T-cell (primary cell): ENCODE measurements around the gene SIPA1L3. TPM values are rescaled to one million over a fixed set of nuclear protein-coding genes. Genes with fewer than 3 reads are reported as not detected.

Source experiments
- ATAC-seq, 4 experiments: fragments of 200-7000 bp in 3 of 4; fragments of 150-1000 bp in 1 of 4; cut with Tn5 transposase; replicated peaks in 1 of 4; 1 replicate in 3 of 4; 2 replicates in 1 of 4; pipeline ENCODE4 v1.10.0; 2021; ENCODE audit warnings: moderate library complexity in 3 of 4, mild to moderate bottlenecking in 2 of 4, moderate number of reproducible peaks in 1 of 4
- CTCF ChIA-PET, 2 donors: fragments of 300-600 bp; sonication (Branson Sonifier 250); formaldehyde crosslinking; loops; one replicate each; lab custom pipeline; 2022; ENCODE audit warnings: antibody characterized with exemption in 2 of 2; lab: Charles Lee
- POLR2A ChIA-PET, 2 donors: fragments of 300-600 bp; sonication (Branson Sonifier 250); formaldehyde crosslinking; loops; one replicate each; lab custom pipeline; 2022; ENCODE audit warnings: antibody characterized with exemption in 2 of 2; lab: Charles Lee
- DNase-seq, 35 experiments: peaks; one replicate each; pipeline versions ENCODE4 v3.0.0 to v3.0.0-alpha.2; 2013 to 2023
- H3K27ac ChIP-seq: one replicate; pipeline ENCODE4 v1.5.1; 2013; ENCODE audit warnings: low read length
- H3K27me3 ChIP-seq, 2 experiments: replicated peaks in 1 of 2; 1 replicate in 1 of 2; 2 replicates in 1 of 2; pipeline versions ENCODE4 v1.6.1 to v1.7.0; 2013; ENCODE audit warnings: low read length in 1 of 2, mixed read lengths in 1 of 2; ENCODE audit not compliant: control insufficient read depth in 2 of 2, insufficient read depth in 2 of 2; ENCODE audit errors: extremely low read depth in 1 of 2
- H3K36me3 ChIP-seq, 2 donors: 1 replicate in 1 of 2; 2 replicates in 1 of 2; pipeline versions ENCODE4 v1.6.1 to v1.7.0; 2013; ENCODE audit warnings: low read length in 1 of 2; ENCODE audit not compliant: control insufficient read depth in 2 of 2, insufficient read depth in 1 of 2; ENCODE audit errors: extremely low read depth in 1 of 2
- H3K4me1 ChIP-seq, 2 experiments: 1 replicate in 1 of 2; 2 replicates in 1 of 2; pipeline versions ENCODE4 v1.6.1 to v1.7.0; 2013; ENCODE audit warnings: low read length in 2 of 2, mixed read lengths in 1 of 2; ENCODE audit not compliant: insufficient read depth in 2 of 2, control insufficient read depth in 1 of 2; ENCODE audit errors: extremely low read depth in 1 of 2
- H3K4me3 ChIP-seq, 2 donors: 1 replicate in 1 of 2; 2 replicates in 1 of 2; pipeline versions ENCODE4 v1.5.1 to v1.7.0; 2013; ENCODE audit warnings: mild to moderate bottlenecking in 2 of 2, low read length in 1 of 2, moderate library complexity in 1 of 2; ENCODE audit not compliant: control insufficient read depth in 1 of 2; ENCODE audit errors: extremely low read depth in 1 of 2
- H3K9me3 ChIP-seq: 2 replicates; pipeline ENCODE4 v1.7.0; 2013
- H3K27ac Mint-ChIP-seq, 2 donors: one replicate each; pipeline ENCODE4 v1.8.0; 2020 to 2021; ENCODE audit warnings: mild to moderate bottlenecking in 2 of 2, mixed read lengths in 2 of 2
- H3K27me3 Mint-ChIP-seq, 2 donors: one replicate each; pipeline ENCODE4 v1.8.0; 2021 to 2022; ENCODE audit warnings: mixed read lengths in 2 of 2
- H3K36me3 Mint-ChIP-seq: one replicate; pipeline ENCODE4 v1.8.0; 2021; ENCODE audit warnings: mixed read lengths
- H3K4me1 Mint-ChIP-seq, 3 donors: one replicate each; pipeline ENCODE4 v1.8.0; 2020 to 2022; ENCODE audit warnings: mixed read lengths in 3 of 3, mild to moderate bottlenecking in 1 of 3
- H3K4me3 Mint-ChIP-seq, 3 donors: one replicate each; pipeline ENCODE4 v1.8.0; 2020 to 2022; ENCODE audit warnings: mild to moderate bottlenecking in 3 of 3, mixed read lengths in 3 of 3, moderate library complexity in 3 of 3
- H3K9me3 Mint-ChIP-seq, 3 donors: one replicate each; pipeline ENCODE4 v1.8.0; 2020 to 2022; ENCODE audit warnings: mixed read lengths in 3 of 3
- WGBS: methylation state at CpG from one replicate; pipeline ENCODE4 v1.1.5; 2013; ENCODE audit warnings: missing lambda C conversion rate; ENCODE audit not compliant: insufficient coverage; 5-methylcytosine and 5-hydroxymethylcytosine counted together
- total RNA-seq, 35 experiments: library from RNA in 6 of 35; stranded (reverse) in 6 of 35; fragments of 120-200 nt in 1 of 35; gene quantifications; one replicate each; pipeline versions ENCODE4 v1.2.1 to v1.2.4 and lab custom pipeline; 2013 to 2026

The SIPA1L3 gene
- total RNA-seq, 5 donors from 2014 or later (not counting 1 experiment from before 2014, with no cell fraction given) = 26.2 to 40.6 (median 35.5) TPM

DNA sequence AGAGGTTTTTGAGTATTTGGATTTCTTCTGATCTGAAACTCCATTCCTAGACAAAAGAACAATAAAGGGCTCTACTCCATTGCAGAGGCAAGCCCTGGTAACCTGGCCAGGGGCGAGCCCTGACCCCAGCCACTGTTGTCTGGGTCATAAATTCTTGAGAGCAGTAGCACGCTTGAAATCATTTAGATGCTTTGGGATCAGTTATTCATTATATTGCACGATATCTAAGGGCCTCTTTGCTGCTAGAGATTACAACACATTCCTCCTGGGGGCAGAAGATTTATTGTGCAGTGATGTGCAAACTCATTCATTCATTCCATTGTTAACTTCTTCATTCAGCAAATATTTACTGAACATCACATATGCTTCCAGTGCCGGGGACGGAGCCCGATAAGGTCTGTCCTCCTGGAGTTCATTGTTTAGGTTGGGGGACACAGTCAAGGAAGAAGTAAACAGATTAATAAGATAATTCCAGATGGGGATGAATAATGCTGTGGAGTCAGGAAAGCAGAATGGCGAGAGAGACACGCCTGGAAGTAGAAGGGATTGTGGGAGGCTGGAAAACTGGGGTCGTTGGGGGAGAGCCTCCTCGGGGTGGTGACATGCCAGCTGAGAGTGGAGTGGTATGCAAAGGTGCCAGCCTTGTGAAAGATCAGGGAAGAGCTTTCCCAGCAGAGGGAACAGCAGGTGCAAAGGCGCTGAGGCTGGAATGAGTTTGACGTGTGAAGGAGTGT lies 34.9 kb downstream of the SIPA1L3 start:
- no peak overlapping the region for H3K4me3 ChIP-seq
- H3K4me1 ChIP-seq = no peaks in the 10 kb centered on the region
- DNase-seq = no peak
- no peak overlapping the region for H3K4me3 Mint-ChIP-seq
- no peaks in the 10 kb centered on the region for H3K27me3 ChIP-seq
- CTCF ChIA-PET = no interaction called here
- no peaks in the 10 kb centered on the region for H3K9me3 Mint-ChIP-seq
- POLR2A ChIA-PET = no interaction called here
- H3K9me3 ChIP-seq = no peaks in the 10 kb centered on the region
- no peaks in the 10 kb centered on the region for H3K27me3 Mint-ChIP-seq
- H3K27ac ChIP-seq = no peak overlapping the region
- no peaks in the 10 kb centered on the region for H3K36me3 ChIP-seq
- ATAC-seq = no peak
- WGBS = 96% methylated on average over 4 of the region's 12 CpGs
- peaks cover 5 to 20% (median 8%) of the 10 kb centered on the region in 3 donors for H3K4me1 Mint-ChIP-seq
- no peak overlapping the region for H3K27ac Mint-ChIP-seq
- H3K36me3 Mint-ChIP-seq = peaks cover 28% of the 10 kb centered on the region

DNA sequence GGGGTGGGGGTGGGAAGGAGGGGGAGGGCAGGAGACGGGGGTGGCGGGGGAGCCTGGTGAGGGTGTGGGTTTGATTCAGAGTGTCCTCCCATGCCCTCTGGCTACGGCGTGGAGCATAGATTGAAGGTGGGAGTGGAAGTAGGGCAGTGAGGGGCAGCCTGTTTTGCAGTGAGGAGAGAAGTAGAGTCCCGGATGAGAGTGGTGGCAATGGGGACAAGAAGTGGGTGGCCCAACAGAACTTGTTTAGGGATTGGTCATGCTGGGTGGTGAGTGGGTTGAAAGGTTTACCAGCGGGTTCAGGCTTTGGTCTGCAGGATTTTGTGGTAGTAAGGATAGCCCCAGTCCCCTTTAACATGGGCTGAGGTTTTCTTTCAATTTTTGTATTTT lies 35.5 kb downstream of the SIPA1L3 start:
- Mint-ChIP-seq H3K9me3 (no peaks in the 10 kb centered on the region), H3K27me3 (no peaks in the 10 kb centered on the region), H3K36me3 (peaks cover 30% of the 10 kb centered on the region), H3K4me1 (peaks cover 5 to 21% (median 8%) of the 10 kb centered on the region in 3 donors), H3K27ac (no peak overlapping the region), H3K4me3 (no peak overlapping the region)
- H3K36me3 ChIP-seq = no peaks in the 10 kb centered on the region
- POLR2A ChIA-PET = no interaction called here
- H3K4me3 ChIP-seq = no peak overlapping the region
- no peaks in the 10 kb centered on the region for H3K27me3 ChIP-seq
- CTCF ChIA-PET = no interaction called here
- no peak overlapping the region for H3K27ac ChIP-seq
- no peak for ATAC-seq
- H3K4me1 ChIP-seq = no peaks in the 10 kb centered on the region
- H3K9me3 ChIP-seq = no peaks in the 10 kb centered on the region
- no peak for DNase-seq
- WGBS = 85% methylated on average over 6 of the region's 6 CpGs

DNA sequence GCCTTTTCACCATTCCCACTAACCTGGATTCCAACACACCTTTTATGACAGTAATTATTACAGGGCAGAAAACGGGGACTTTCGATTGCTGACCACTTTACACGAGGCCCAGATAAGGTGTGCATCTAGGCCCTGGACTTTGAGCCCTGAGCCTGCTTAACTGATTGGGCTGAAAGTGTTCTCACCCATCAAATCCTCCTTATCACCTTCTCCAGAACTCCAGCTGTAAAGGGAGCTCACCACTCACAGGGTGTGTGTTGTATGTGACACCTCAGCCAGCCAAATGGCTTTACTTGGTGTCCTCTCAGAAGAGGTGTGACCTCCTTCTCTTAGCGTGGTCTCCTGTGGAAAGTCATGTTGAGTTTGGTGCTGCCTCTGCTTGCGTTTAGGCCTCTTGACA lies 36.5 kb downstream of the SIPA1L3 start:
- Mint-ChIP-seq H3K36me3 (peaks cover 31% of the 10 kb centered on the region), H3K4me3 (no peak overlapping the region), H3K4me1 (peaks cover 2 to 26% (median 4%) of the 10 kb centered on the region in 3 donors), H3K27ac (no peak overlapping the region), H3K9me3 (no peaks in the 10 kb centered on the region), H3K27me3 (no peaks in the 10 kb centered on the region)
- ChIA-PET POLR2A (no interaction called here), CTCF (no interaction called here)
- Histone ChIP-seq H3K27me3 (no peaks in the 10 kb centered on the region), H3K27ac (no peak overlapping the region), H3K4me1 (no peaks in the 10 kb centered on the region), H3K4me3 (no peak overlapping the region), H3K36me3 (no peaks in the 10 kb centered on the region), H3K9me3 (no peaks in the 10 kb centered on the region)
- ATAC-seq (no peak), DNase-seq (no peak)
- 85% methylated on average over 3 of the region's 5 CpGs for WGBS

DNA sequence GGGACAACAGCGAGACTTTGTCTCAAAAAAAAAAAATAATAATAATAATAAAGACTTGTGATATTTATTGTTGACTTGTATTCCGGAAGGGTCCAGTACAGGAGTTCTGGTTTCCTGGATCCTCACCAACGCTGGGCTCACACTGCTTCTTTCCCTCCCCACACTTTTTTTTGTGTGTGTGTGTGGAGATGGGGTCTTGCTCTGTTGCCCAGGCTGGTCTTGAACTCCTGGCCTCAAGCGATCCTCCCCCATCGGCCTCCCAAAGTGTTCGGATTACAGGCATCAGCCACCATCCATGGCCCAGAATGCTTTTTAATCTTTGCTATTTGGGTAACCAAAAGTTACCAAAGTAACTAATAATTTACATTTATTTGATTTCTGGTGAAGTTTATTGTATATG lies 39.1 kb downstream of the SIPA1L3 start:
- no peak overlapping the region for H3K4me3 Mint-ChIP-seq
- H3K27ac Mint-ChIP-seq = no peak overlapping the region
- no peak overlapping the region for H3K27ac ChIP-seq
- ATAC-seq (no peak), DNase-seq (no peak)
- H3K27me3 ChIP-seq = no peaks in the 10 kb centered on the region
- peaks cover 2 to 30% (median 5%) of the 10 kb centered on the region in 3 donors for H3K4me1 Mint-ChIP-seq
- no peaks in the 10 kb centered on the region for H3K36me3 ChIP-seq
- CTCF ChIA-PET = no interaction called here
- no peaks in the 10 kb centered on the region for H3K4me1 ChIP-seq
- no peaks in the 10 kb centered on the region for H3K9me3 ChIP-seq
- no CpG with 5 or more reads among the region's 6 CpGs for WGBS
- H3K9me3 Mint-ChIP-seq = peaks cover 0 to 3% (median 0%) of the 10 kb centered on the region in 3 donors
- H3K27me3 Mint-ChIP-seq = no peaks in the 10 kb centered on the region
- POLR2A ChIA-PET = no interaction called here
- H3K36me3 Mint-ChIP-seq = peaks cover 35% of the 10 kb centered on the region
- no peak overlapping the region for H3K4me3 ChIP-seq

DNA sequence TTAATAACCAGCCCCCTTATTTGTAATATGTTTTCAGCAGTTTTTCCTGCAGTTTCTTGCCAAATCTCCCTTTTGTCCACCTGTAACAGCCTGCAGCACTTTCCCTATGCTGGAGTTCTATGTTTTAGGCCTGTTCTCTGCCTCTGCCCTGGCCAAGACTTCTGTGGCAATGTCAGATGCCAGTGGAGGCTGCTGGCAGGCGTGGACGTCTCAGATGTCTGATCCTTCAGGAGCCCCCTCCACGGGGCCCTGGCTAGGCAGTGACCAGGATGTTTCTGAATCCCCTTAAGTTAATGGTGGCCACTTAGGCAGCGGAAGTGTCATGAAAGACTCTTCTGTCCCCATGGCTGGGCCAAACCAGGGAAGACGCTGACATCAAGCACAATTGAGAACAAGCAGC lies 40.8 kb downstream of the SIPA1L3 start:
- Mint-ChIP-seq H3K27me3 (no peaks in the 10 kb centered on the region), H3K27ac (no peak overlapping the region), H3K9me3 (peaks cover 0 to 4% (median 0%) of the 10 kb centered on the region in 3 donors), H3K4me3 (no peak overlapping the region), H3K4me1 (peaks cover 0 to 15% (median 6%) of the 10 kb centered on the region in 3 donors), H3K36me3 (peaks cover 23% of the 10 kb centered on the region)
- no peak for ATAC-seq
- 90% methylated on average over 5 of the region's 5 CpGs for WGBS
- CTCF ChIA-PET = no interaction called here
- H3K27ac ChIP-seq = no peak overlapping the region
- no peaks in the 10 kb centered on the region for H3K4me1 ChIP-seq
- no peaks in the 10 kb centered on the region for H3K36me3 ChIP-seq
- no peak for DNase-seq
- no peaks in the 10 kb centered on the region for H3K27me3 ChIP-seq
- no peaks in the 10 kb centered on the region for H3K9me3 ChIP-seq
- POLR2A ChIA-PET = no interaction called here
- no peak overlapping the region for H3K4me3 ChIP-seq

DNA sequence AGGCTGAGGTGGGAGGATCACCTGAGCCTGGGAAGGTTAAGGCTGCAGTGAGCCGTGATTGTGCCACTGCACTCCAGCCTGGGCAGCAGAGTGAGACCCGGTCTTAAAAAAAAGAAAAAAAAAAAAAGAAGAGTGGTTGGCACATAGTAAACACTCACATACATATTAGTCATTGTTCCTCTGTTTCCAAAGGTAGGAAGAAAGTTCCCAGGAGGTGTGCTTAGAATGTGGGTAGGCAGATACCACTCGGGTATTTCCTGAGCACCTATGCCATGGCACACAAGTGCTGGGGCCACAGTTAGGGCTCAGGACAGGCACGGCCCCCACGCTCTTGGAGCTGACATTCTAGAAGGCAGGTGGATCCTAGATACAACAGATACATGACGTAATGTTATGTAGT lies 41.4 kb downstream of the SIPA1L3 start:
- Mint-ChIP-seq H3K4me1 (peaks cover 0 to 11% (median 6%) of the 10 kb centered on the region in 3 donors), H3K9me3 (peaks cover 0 to 4% (median 0%) of the 10 kb centered on the region in 3 donors), H3K4me3 (no peak overlapping the region), H3K27me3 (no peaks in the 10 kb centered on the region), H3K36me3 (peaks cover 18% of the 10 kb centered on the region), H3K27ac (no peak overlapping the region)
- no peak overlapping the region for H3K4me3 ChIP-seq
- H3K4me1 ChIP-seq = no peaks in the 10 kb centered on the region
- ATAC-seq = no peak
- CTCF ChIA-PET = no interaction called here
- H3K27ac ChIP-seq = no peak overlapping the region
- H3K9me3 ChIP-seq = no peaks in the 10 kb centered on the region
- no peaks in the 10 kb centered on the region for H3K27me3 ChIP-seq
- WGBS = 89% methylated on average over 3 of the region's 6 CpGs
- DNase-seq = no peak
- no peaks in the 10 kb centered on the region for H3K36me3 ChIP-seq
- POLR2A ChIA-PET = no interaction called here
